SH-SY5Y (cell line): ENCODE data around the gene GLI3.

ENCODE experiments used
- GATA2 ChIP-seq: IDR thresholded peaks from 2 replicates; pipeline ENCODE4 v1.6.1; 2011; ENCODE audit warnings: mild to moderate bottlenecking, low read depth, low read length
- GATA3 ChIP-seq: IDR thresholded peaks from 2 replicates; pipeline ENCODE4 v1.6.1; 2011; ENCODE audit warnings: low read depth, mild to moderate bottlenecking, low read length, moderate library complexity

GRCh38 chr7:41928166-41928565 lies 308.8 kb downstream of the GLI3 start:
- TF ChIP-seq GATA3 (no peak), GATA2 (no peak)
